ENCODE data around the gene P3H4.

DNA sequence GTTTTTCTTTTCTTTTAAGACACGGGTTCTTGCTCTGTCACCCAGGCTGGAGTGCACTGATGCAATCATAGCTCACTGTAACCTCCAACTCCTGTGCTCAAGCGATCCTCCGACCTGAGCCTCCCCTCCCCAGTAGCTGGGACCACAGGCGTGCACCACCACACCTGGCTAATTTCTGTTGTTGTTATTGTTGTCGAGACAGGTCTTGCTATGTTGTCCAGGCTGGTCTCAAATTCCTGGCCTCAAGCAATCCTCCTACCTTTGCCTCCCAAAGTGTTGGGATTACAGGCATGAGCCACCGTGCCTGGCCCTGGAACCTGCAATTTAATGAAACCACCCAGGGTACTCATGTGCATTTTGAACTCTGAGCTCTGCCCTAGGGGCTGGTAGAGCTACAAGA is 49.4 kb downstream of the P3H4 start:
- TF ChIP-seq, protein P1, sequence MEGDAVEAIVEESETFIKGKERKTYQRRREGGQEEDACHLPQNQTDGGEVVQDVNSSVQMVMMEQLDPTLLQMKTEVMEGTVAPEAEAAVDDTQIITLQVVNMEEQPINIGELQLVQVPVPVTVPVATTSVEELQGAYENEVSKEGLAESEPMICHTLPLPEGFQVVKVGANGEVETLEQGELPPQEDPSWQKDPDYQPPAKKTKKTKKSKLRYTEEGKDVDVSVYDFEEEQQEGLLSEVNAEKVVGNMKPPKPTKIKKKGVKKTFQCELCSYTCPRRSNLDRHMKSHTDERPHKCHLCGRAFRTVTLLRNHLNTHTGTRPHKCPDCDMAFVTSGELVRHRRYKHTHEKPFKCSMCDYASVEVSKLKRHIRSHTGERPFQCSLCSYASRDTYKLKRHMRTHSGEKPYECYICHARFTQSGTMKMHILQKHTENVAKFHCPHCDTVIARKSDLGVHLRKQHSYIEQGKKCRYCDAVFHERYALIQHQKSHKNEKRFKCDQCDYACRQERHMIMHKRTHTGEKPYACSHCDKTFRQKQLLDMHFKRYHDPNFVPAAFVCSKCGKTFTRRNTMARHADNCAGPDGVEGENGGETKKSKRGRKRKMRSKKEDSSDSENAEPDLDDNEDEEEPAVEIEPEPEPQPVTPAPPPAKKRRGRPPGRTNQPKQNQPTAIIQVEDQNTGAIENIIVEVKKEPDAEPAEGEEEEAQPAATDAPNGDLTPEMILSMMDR (IDR thresholded peaks at IDR 0.05) = no peak
- TF ChIP-seq POLR2A (IDR thresholded peaks at IDR 0.05) = no peak
